Peyer's patch (tissue), 4 donors: Measurements from ENCODE around the gene OR7G3.

Experiments used
- CTCF ChIP-seq, 6 experiments: fragments of 450-650 bp in 4 of 6; fragments of 200-600 bp in 2 of 6; sonication (generic) in 1 of 6; IDR thresholded peaks; one replicate each; pipeline ENCODE4 v1.5.1; 2017 to 2019; ENCODE audit warnings: antibody characterized with exemption in 6 of 6, mild to moderate bottlenecking in 3 of 6, moderate library complexity in 1 of 6
- POLR2A ChIP-seq, 2 donors: fragments of 450-650 bp; IDR thresholded peaks; one replicate each; pipeline ENCODE4 v1.5.1; 2017; ENCODE audit warnings: antibody characterized with exemption in 2 of 2, mild to moderate bottlenecking in 2 of 2, moderate library complexity in 2 of 2

- TF ChIP-seq POLR2A (IDR thresholded peaks at IDR 0.05) (no peak), CTCF (IDR thresholded peaks at IDR 0.05) (no peak)
Measured at GRCh38 chr19:9078651-9079050, 48.1 kb downstream of the OR7G3 start.
